Uterus (tissue), 2 donors: ENCODE measurements around the gene HID1.

Experiments used
- POLR2A ChIP-seq, 2 donors: fragments of 450-650 bp; IDR thresholded peaks; one replicate each; pipeline ENCODE4 v1.6.1; 2016; ENCODE audit warnings: antibody characterized with exemption in 2 of 2, mild to moderate bottlenecking in 1 of 2, moderate library complexity in 1 of 2
- TF ChIP-seq, protein P1 (sequence below), 4 experiments: fragments of 200-600 bp in 2 of 4; fragments of 450-650 bp in 2 of 4; sonication (generic) in 2 of 4; IDR thresholded peaks; one replicate each; pipeline ENCODE4 v1.5.1; 2016 to 2019; ENCODE audit warnings: antibody characterized with exemption in 4 of 4, mild to moderate bottlenecking in 2 of 4, moderate library complexity in 1 of 4

DNA sequence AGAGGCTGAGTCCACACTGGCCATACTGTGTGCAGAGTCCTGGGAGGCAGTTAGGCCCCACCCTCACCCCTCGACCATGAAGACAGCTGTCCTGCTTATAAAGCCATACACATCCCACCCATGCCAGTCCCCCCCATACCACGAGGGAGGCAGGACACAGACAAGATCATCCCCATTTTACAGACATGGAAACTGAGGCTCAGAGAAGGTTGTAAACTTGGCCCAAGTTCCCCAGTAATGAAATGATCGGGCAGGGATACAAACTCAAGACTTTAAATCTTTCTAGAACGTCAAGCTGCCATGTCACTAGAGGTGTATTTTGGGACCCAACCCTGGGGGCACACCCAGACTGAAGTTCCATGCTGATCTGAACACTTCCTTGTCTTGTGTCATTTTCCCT is 16.5 kb downstream of the HID1 start:
- TF ChIP-seq, protein P1, sequence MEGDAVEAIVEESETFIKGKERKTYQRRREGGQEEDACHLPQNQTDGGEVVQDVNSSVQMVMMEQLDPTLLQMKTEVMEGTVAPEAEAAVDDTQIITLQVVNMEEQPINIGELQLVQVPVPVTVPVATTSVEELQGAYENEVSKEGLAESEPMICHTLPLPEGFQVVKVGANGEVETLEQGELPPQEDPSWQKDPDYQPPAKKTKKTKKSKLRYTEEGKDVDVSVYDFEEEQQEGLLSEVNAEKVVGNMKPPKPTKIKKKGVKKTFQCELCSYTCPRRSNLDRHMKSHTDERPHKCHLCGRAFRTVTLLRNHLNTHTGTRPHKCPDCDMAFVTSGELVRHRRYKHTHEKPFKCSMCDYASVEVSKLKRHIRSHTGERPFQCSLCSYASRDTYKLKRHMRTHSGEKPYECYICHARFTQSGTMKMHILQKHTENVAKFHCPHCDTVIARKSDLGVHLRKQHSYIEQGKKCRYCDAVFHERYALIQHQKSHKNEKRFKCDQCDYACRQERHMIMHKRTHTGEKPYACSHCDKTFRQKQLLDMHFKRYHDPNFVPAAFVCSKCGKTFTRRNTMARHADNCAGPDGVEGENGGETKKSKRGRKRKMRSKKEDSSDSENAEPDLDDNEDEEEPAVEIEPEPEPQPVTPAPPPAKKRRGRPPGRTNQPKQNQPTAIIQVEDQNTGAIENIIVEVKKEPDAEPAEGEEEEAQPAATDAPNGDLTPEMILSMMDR (IDR thresholded peaks at IDR 0.05): no peak
- TF ChIP-seq POLR2A (IDR thresholded peaks at IDR 0.05): no peak
